Mesenchymal stem cell (in vitro differentiated cells and primary cell): Measurements from ENCODE around the gene RCC1.
"Not testable (repeated sequence)": the region's sequence is repeated elsewhere in the genome, so short reads cannot be mapped to it uniquely, and the experiment has no call there.

ENCODE experiments used
- DNase-seq: peaks from one replicate; pipeline ENCODE4 v3.0.0-alpha.2; 2013
- H2AFZ ChIP-seq: one replicate; pipeline ENCODE4 v1.6.1; 2013; ENCODE audit warnings: low read depth, mild to moderate bottlenecking, control low read depth, inconsistent platforms, low read length, moderate library complexity
- H2AK5ac ChIP-seq: 2 replicates; pipeline ENCODE4 v1.6.1; 2013; ENCODE audit warnings: low read length, moderate library complexity, mild to moderate bottlenecking, inconsistent platforms; ENCODE audit not compliant: severe bottlenecking
- H2BK120ac ChIP-seq: one replicate; pipeline ENCODE4 v1.6.1; 2013; ENCODE audit warnings: low read depth, mild to moderate bottlenecking, inconsistent platforms, low read length, moderate library complexity
- H2BK12ac ChIP-seq, 2 experiments: one replicate each; pipeline ENCODE4 v1.6.1; 2013; ENCODE audit warnings: inconsistent platforms in 2 of 2, low read length in 2 of 2, mild to moderate bottlenecking in 2 of 2, moderate library complexity in 2 of 2, control low read depth in 1 of 2
- H2BK15ac ChIP-seq: one replicate; pipeline ENCODE4 v1.6.1; 2013; ENCODE audit warnings: mild to moderate bottlenecking, low read depth, inconsistent platforms; ENCODE audit not compliant: poor library complexity, severe bottlenecking
- H2BK5ac ChIP-seq: 2 replicates; pipeline ENCODE4 v1.6.1; 2013; ENCODE audit warnings: low read depth, mild to moderate bottlenecking, low read length, control low read depth, inconsistent platforms; ENCODE audit not compliant: poor library complexity, severe bottlenecking
- H3K14ac ChIP-seq, 2 experiments: one replicate each; pipeline ENCODE4 v1.6.1; 2013; ENCODE audit warnings: inconsistent platforms in 2 of 2, low read length in 2 of 2, control low read depth in 1 of 2, mild to moderate bottlenecking in 1 of 2, moderate library complexity in 1 of 2
- H3K18ac ChIP-seq, 2 experiments: one replicate each; pipeline ENCODE4 v1.6.1; 2013; ENCODE audit warnings: inconsistent platforms in 2 of 2, low read length in 2 of 2, control low read depth in 1 of 2, low read depth in 1 of 2, mild to moderate bottlenecking in 1 of 2
- H3K23ac ChIP-seq, 2 experiments: one replicate each; pipeline ENCODE4 v1.6.1; 2013; ENCODE audit warnings: inconsistent platforms in 2 of 2, low read length in 2 of 2, mild to moderate bottlenecking in 2 of 2, moderate library complexity in 2 of 2, control low read depth in 1 of 2
- H3K27ac ChIP-seq: 2 replicates; pipeline ENCODE4 v1.5.1; 2013; ENCODE audit warnings: mild to moderate bottlenecking, moderate library complexity, low read length, control low read depth, inconsistent platforms; ENCODE audit not compliant: poor library complexity, severe bottlenecking
- H3K27me3 ChIP-seq, 2 experiments: 2 replicates each; pipeline versions ENCODE4 v1.6.1 to v1.7.0; 2013; ENCODE audit warnings: low read length in 2 of 2, mild to moderate bottlenecking in 2 of 2, moderate library complexity in 2 of 2, control low read depth in 1 of 2, inconsistent platforms in 1 of 2; ENCODE audit not compliant: control insufficient read depth in 1 of 2, insufficient read depth in 1 of 2
- H3K36me3 ChIP-seq, 2 experiments: 2 replicates each; pipeline versions ENCODE4 v1.6.1 to v1.7.0; 2013; ENCODE audit warnings: low read length in 2 of 2, control low read depth in 1 of 2, inconsistent platforms in 1 of 2, low read depth in 1 of 2, mild to moderate bottlenecking in 1 of 2; ENCODE audit not compliant: insufficient read depth in 2 of 2, control insufficient read depth in 1 of 2
- H3K4ac ChIP-seq, 2 experiments: one replicate each; pipeline ENCODE4 v1.6.1; 2013; ENCODE audit warnings: inconsistent platforms in 2 of 2, low read length in 2 of 2, mild to moderate bottlenecking in 2 of 2, moderate library complexity in 2 of 2, control low read depth in 1 of 2, low read depth in 1 of 2
- H3K4me1 ChIP-seq: 2 replicates; pipeline ENCODE4 v1.6.1; 2013; ENCODE audit warnings: low read depth, low read length, control low read depth; ENCODE audit not compliant: control insufficient read depth, insufficient read depth
- H3K4me2 ChIP-seq: 2 replicates; pipeline ENCODE4 v1.6.1; 2013; ENCODE audit warnings: low read length, mild to moderate bottlenecking, inconsistent platforms; ENCODE audit not compliant: poor library complexity, severe bottlenecking
- H3K4me3 ChIP-seq, 2 experiments: 2 replicates each; pipeline versions ENCODE4 v1.5.1 to v1.7.0; 2013; ENCODE audit warnings: low read length in 2 of 2, mild to moderate bottlenecking in 2 of 2, control low read depth in 1 of 2, low read depth in 1 of 2; ENCODE audit not compliant: insufficient read depth in 1 of 2
- H3K79me1 ChIP-seq: replicated peaks from 2 replicates; pipeline ENCODE4 v1.6.1; 2013; ENCODE audit warnings: mild to moderate bottlenecking, control low read depth, low read length, inconsistent platforms; ENCODE audit not compliant: poor library complexity, severe bottlenecking
- H3K9ac ChIP-seq: 2 replicates; pipeline ENCODE4 v1.7.0; 2013; ENCODE audit warnings: mild to moderate bottlenecking, low read length, moderate library complexity
- H3K9me3 ChIP-seq: 2 replicates; pipeline ENCODE4 v1.7.0; 2013; ENCODE audit warnings: mild to moderate bottlenecking, low read length; ENCODE audit not compliant: control insufficient read depth
- H4K8ac ChIP-seq: one replicate; pipeline ENCODE4 v1.6.1; 2013; ENCODE audit warnings: inconsistent platforms, mild to moderate bottlenecking, low read length, moderate library complexity
- H4K91ac ChIP-seq: one replicate; pipeline ENCODE4 v1.6.1; 2013; ENCODE audit warnings: mild to moderate bottlenecking, low read length, inconsistent platforms
- WGBS: methylation state at CpG from one replicate; pipeline ENCODE4 v1.1.7; 2013; ENCODE audit warnings: mixed read lengths; 5-methylcytosine and 5-hydroxymethylcytosine counted together

Gene RCC1

GRCh38 chr1:28541414-28542015, 35.7 kb downstream of the RCC1 start:
- not testable (repeated sequence) for H3K27ac ChIP-seq, H4K91ac ChIP-seq, H3K9ac ChIP-seq, H3K18ac ChIP-seq, H2AFZ ChIP-seq, H3K79me1 ChIP-seq, H3K14ac ChIP-seq, H2BK5ac ChIP-seq, H4K8ac ChIP-seq, DNase-seq, H3K9me3 ChIP-seq, H3K4ac ChIP-seq, H3K23ac ChIP-seq, H2BK15ac ChIP-seq, H2AK5ac ChIP-seq, H2BK120ac ChIP-seq, H3K27me3 ChIP-seq, H3K4me1 ChIP-seq, H3K4me2 ChIP-seq, H2BK12ac ChIP-seq, H3K4me3 ChIP-seq
- WGBS = 94% methylated on average over 7 of the region's 8 CpGs
- peaks cover 20 to 21% of the 10 kb centered on the region in 2 experiments for H3K36me3 ChIP-seq

- no peaks in the 10 kb centered on the region for H3K27me3 ChIP-seq
- no peak overlapping the region for H4K8ac ChIP-seq
- no peak overlapping the region for H3K4me2 ChIP-seq
- no peaks in the 10 kb centered on the region for H3K9me3 ChIP-seq
- H3K14ac ChIP-seq = no peak overlapping the region
- H2BK5ac ChIP-seq = no peak overlapping the region
- H2BK12ac ChIP-seq = no peak overlapping the region
- 100% methylated on average over 3 of the region's 4 CpGs for WGBS
- H3K4me1 ChIP-seq = no peaks in the 10 kb centered on the region
- no peak overlapping the region for H2AK5ac ChIP-seq
- no peaks in the 10 kb centered on the region for H3K36me3 ChIP-seq
- no peak overlapping the region for H2BK15ac ChIP-seq
- no peak overlapping the region for H4K91ac ChIP-seq
- no peaks in the 10 kb centered on the region for H3K79me1 ChIP-seq
- H3K4ac ChIP-seq = no peak overlapping the region
- no peak overlapping the region for H3K27ac ChIP-seq
- H3K18ac ChIP-seq = no peak overlapping the region
- no peak overlapping the region for H3K23ac ChIP-seq
- no peak overlapping the region for H3K4me3 ChIP-seq
- no peak overlapping the region for H2BK120ac ChIP-seq
- no peak for DNase-seq
- no peak overlapping the region for H2AFZ ChIP-seq
- H3K9ac ChIP-seq = no peak overlapping the region
Measured at GRCh38 chr1:28545246-28545628, 39.4 kb downstream of the RCC1 start.

- Histone ChIP-seq H3K4me1 (peaks cover 3% of the 10 kb centered on the region), H3K79me1 (no peaks in the 10 kb centered on the region), H3K4me3 (no peak overlapping the region), H3K4ac (no peak overlapping the region), H2BK15ac (no peak overlapping the region), H2AFZ (no peak overlapping the region), H3K9me3 (no peaks in the 10 kb centered on the region), H3K23ac (no peak overlapping the region), H2BK5ac (no peak overlapping the region), H3K4me2 (no peak overlapping the region), H3K18ac (no peak overlapping the region), H3K9ac (no peak overlapping the region), H4K8ac (no peak overlapping the region), H2AK5ac (no peak overlapping the region), H2BK12ac (no peak overlapping the region), H4K91ac (no peak overlapping the region), H3K27ac (no peak overlapping the region), H3K14ac (no peak overlapping the region), H2BK120ac (no peak overlapping the region), H3K36me3 (no peaks in the 10 kb centered on the region), H3K27me3 (no peaks in the 10 kb centered on the region)
- 100% methylated on average over 3 of the region's 3 CpGs for WGBS
- no peak for DNase-seq
Measured at GRCh38 chr1:28548318-28548717, 42.5 kb downstream of the RCC1 start.

- Histone ChIP-seq H2AK5ac (no peak overlapping the region), H3K23ac (no peak overlapping the region), H3K27me3 (no peaks in the 10 kb centered on the region), H3K9me3 (no peaks in the 10 kb centered on the region), H3K4me1 (peaks cover 5% of the 10 kb centered on the region), H3K18ac (no peak overlapping the region), H3K36me3 (peaks cover 3 to 10% of the 10 kb centered on the region in 2 experiments), H2BK5ac (no peak overlapping the region), H2AFZ (no peak overlapping the region), H3K79me1 (peaks cover 1% of the 10 kb centered on the region), H2BK120ac (no peak overlapping the region), H3K4me3 (no peak overlapping the region), H3K27ac (no peak overlapping the region), H4K8ac (no peak overlapping the region), H3K4ac (no peak overlapping the region), H2BK12ac (no peak overlapping the region), H3K14ac (no peak overlapping the region), H3K4me2 (no peak overlapping the region), H4K91ac (no peak overlapping the region), H3K9ac (no peak overlapping the region), H2BK15ac (no peak overlapping the region)
- over 99% methylated on average over 6 of the region's 6 CpGs for WGBS
- DNase-seq = no peak
Measured at GRCh38 chr1:28551381-28551780, 45.5 kb downstream of the RCC1 start.
